ENCODE measurements around the gene UBN1.

Gene UBN1

DNA sequence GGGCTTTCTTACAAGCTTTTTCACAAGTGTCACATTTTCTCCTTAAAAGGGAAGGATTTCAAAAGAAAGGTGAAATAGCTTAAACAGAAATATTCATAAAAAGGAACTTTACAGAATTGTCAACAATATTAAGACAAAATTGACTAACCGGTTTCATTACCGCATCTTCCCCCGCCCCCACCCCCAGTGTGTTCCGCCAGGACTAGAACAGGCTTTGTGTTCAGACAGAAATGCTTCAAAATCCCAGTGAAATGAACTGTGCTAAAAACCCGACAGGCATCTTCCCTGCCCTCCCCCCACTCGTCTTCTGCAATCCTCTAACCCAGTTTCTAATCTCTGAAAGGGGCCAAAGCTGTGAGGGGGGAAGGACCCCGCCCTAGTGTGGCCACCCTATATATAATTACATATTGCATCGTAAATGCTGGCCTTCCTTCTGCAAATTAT lies 43.9 kb upstream of the UBN1 start:
- Histone ChIP-seq H3K27ac (ENCODE audit: extremely low read depth, low read depth, low read length) (no peak overlapping the region), H3K4me1 (ENCODE audit: control insufficient read depth, insufficient read depth, low read length) (peaks cover 3% of the 10 kb centered on the region; the same call in 1 of the 2 replicates), H3K36me3 (ENCODE audit: control insufficient read depth in 2 of 2, insufficient read depth in 1 of 2, low read length in 2 of 2) (peaks cover 17 to 54% of the 10 kb centered on the region in 2 experiments), H3K4me3 (ENCODE audit: low read depth, low read length) (no peak overlapping the region), H3K9me3 (ENCODE audit: control insufficient read depth, insufficient read depth, low read depth, low read length) (no peaks in the 10 kb centered on the region)
- ChIA-PET CTCF (interaction anchor here (0.8 kb wide), 1 partner anchor 37 kb away, joined by 3 read pairs; no protein-coding TSS in a partner anchor), POLR2A (interaction anchor here (0.6 to 3.2 kb wide), 9 partner anchors 8 to 145 kb away, joined by 3 to 19 read pairs (median 4); partner anchors contain the start of genes ANKS3, DNAAF8, NUDT16L1 and SEPTIN12)
- no peak for TF ChIP-seq ZNF292 (tag by site-specific recombination; IDR thresholded peaks at IDR 0.05; ENCODE audit: borderline replicate concordance, low read depth)
- TF ChIP-seq, protein P1, sequence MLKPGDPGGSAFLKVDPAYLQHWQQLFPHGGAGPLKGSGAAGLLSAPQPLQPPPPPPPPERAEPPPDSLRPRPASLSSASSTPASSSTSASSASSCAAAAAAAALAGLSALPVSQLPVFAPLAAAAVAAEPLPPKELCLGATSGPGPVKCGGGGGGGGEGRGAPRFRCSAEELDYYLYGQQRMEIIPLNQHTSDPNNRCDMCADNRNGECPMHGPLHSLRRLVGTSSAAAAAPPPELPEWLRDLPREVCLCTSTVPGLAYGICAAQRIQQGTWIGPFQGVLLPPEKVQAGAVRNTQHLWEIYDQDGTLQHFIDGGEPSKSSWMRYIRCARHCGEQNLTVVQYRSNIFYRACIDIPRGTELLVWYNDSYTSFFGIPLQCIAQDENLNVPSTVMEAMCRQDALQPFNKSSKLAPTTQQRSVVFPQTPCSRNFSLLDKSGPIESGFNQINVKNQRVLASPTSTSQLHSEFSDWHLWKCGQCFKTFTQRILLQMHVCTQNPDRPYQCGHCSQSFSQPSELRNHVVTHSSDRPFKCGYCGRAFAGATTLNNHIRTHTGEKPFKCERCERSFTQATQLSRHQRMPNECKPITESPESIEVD (tag by site-specific recombination; IDR thresholded peaks at IDR 0.05), result no peak
- TF ChIP-seq SP3 (tag by site-specific recombination; IDR thresholded peaks at IDR 0.05), result no peak
- TF ChIP-seq ZNF561 (tag by site-specific recombination; IDR thresholded peaks at IDR 0.05; ENCODE audit: borderline replicate concordance), result no peak
- no peak for TF ChIP-seq ZNF366 (tag by site-specific recombination; conservative IDR thresholded peaks at IDR 0.05)
- TF ChIP-seq ZNF521 (tag by site-specific recombination; IDR thresholded peaks at IDR 0.05), result no peak
- TF ChIP-seq, protein P2, sequence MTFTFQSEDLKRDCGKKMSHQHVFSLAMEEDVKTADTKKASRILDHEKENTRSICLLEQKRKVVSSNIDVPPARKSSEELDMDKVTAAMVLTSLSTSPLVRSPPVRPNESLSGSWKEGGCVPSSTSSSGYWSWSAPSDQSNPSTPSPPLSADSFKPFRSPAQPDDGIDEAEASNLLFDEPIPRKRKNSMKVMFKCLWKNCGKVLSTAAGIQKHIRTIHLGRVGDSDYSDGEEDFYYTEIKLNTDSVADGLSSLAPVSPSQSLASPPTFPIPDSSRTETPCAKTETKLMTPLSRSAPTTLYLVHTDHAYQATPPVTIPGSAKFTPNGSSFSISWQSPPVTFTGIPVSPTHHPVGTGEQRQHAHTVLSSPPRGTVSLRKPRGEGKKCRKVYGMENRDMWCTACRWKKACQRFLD (tag by site-specific recombination; IDR thresholded peaks at IDR 0.05), result no peak
- TF ChIP-seq ZNF530 (tag by site-specific recombination; IDR thresholded peaks at IDR 0.05; ENCODE audit: low read depth), result no peak
- TF ChIP-seq, protein P3, sequence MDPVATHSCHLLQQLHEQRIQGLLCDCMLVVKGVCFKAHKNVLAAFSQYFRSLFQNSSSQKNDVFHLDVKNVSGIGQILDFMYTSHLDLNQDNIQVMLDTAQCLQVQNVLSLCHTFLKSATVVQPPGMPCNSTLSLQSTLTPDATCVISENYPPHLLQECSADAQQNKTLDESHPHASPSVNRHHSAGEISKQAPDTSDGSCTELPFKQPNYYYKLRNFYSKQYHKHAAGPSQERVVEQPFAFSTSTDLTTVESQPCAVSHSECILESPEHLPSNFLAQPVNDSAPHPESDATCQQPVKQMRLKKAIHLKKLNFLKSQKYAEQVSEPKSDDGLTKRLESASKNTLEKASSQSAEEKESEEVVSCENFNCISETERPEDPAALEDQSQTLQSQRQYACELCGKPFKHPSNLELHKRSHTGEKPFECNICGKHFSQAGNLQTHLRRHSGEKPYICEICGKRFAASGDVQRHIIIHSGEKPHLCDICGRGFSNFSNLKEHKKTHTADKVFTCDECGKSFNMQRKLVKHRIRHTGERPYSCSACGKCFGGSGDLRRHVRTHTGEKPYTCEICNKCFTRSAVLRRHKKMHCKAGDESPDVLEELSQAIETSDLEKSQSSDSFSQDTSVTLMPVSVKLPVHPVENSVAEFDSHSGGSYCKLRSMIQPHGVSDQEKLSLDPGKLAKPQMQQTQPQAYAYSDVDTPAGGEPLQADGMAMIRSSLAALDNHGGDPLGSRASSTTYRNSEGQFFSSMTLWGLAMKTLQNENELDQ (tag by site-specific recombination; IDR thresholded peaks at IDR 0.05; ENCODE audit: low read depth), result no peak
- no peak for TF ChIP-seq ZNF501 (tag by site-specific recombination; IDR thresholded peaks at IDR 0.05)
- TF ChIP-seq ZNF623 (tag by site-specific recombination; IDR thresholded peaks at IDR 0.05), result no peak
- no peak for TF ChIP-seq ZNF707 (tag by site-specific recombination; IDR thresholded peaks at IDR 0.05)
- TF ChIP-seq ZBTB1 (tag by site-specific recombination; IDR thresholded peaks at IDR 0.05), result no peak
- 0 out of 2 replicates have a peak, but pooled peaks have one; percentile 19 for TF ChIP-seq KLF10 (tag by site-specific recombination; IDR thresholded peaks at IDR 0.05)
- TF ChIP-seq ZNF10 (tag by site-specific recombination; IDR thresholded peaks at IDR 0.05), result no peak
- TF ChIP-seq KLF9 (tag by site-specific recombination; IDR thresholded peaks at IDR 0.05; ENCODE audit: low read depth), result no peak
- no peak for TF ChIP-seq ZBTB7A (tag by site-specific recombination; IDR thresholded peaks at IDR 0.05; ENCODE audit: low read depth)
- no peak for TF ChIP-seq TCF7L2 (IDR thresholded peaks at IDR 0.05; ENCODE audit: borderline replicate concordance, low read depth, low read length)
- no peak for TF ChIP-seq ZNF112 (tag by site-specific recombination; IDR thresholded peaks at IDR 0.05)
- TF ChIP-seq ZNF777 (tag by site-specific recombination; IDR thresholded peaks at IDR 0.05; ENCODE audit: borderline replicate concordance), result no peak
- TF ChIP-seq ZNF202 (tag by site-specific recombination; IDR thresholded peaks at IDR 0.05; ENCODE audit: borderline replicate concordance), result no peak
- TF ChIP-seq, protein P4, sequence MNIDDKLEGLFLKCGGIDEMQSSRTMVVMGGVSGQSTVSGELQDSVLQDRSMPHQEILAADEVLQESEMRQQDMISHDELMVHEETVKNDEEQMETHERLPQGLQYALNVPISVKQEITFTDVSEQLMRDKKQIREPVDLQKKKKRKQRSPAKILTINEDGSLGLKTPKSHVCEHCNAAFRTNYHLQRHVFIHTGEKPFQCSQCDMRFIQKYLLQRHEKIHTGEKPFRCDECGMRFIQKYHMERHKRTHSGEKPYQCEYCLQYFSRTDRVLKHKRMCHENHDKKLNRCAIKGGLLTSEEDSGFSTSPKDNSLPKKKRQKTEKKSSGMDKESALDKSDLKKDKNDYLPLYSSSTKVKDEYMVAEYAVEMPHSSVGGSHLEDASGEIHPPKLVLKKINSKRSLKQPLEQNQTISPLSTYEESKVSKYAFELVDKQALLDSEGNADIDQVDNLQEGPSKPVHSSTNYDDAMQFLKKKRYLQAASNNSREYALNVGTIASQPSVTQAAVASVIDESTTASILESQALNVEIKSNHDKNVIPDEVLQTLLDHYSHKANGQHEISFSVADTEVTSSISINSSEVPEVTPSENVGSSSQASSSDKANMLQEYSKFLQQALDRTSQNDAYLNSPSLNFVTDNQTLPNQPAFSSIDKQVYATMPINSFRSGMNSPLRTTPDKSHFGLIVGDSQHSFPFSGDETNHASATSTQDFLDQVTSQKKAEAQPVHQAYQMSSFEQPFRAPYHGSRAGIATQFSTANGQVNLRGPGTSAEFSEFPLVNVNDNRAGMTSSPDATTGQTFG (tag by site-specific recombination; IDR thresholded peaks at IDR 0.05; ENCODE audit: borderline replicate concordance), result no peak
- TF ChIP-seq ZNF2 (tag by site-specific recombination; IDR thresholded peaks at IDR 0.05), result 0 out of 2 replicates have a peak, but pooled peaks have one; percentile 16
- TF ChIP-seq ZNF791 (tag by site-specific recombination; IDR thresholded peaks at IDR 0.05), result no peak
- no peak for TF ChIP-seq ZNF114 (tag by site-specific recombination; IDR thresholded peaks at IDR 0.05)
- TF ChIP-seq ZNF610 (tag by site-specific recombination; IDR thresholded peaks at IDR 0.05; ENCODE audit: borderline replicate concordance), result no peak
- no peak for TF ChIP-seq ZNF426 (tag by site-specific recombination; IDR thresholded peaks at IDR 0.05)
- no peak for TF ChIP-seq HOXD13 (CRISPR knock-in tag; IDR thresholded peaks at IDR 0.05; ENCODE audit: borderline replicate concordance)
- no peak for TF ChIP-seq ZNF792 (tag by site-specific recombination; IDR thresholded peaks at IDR 0.05)
- TF ChIP-seq KLF1 (tag by site-specific recombination; IDR thresholded peaks at IDR 0.05), result 0 out of 2 replicates have a peak, but pooled peaks have one; percentile 9
- TF ChIP-seq HOXC10 (CRISPR knock-in tag; IDR thresholded peaks at IDR 0.05), result no peak
- no peak for TF ChIP-seq ZNF830 (tag by site-specific recombination; IDR thresholded peaks at IDR 0.05; ENCODE audit: low read depth)
- TF ChIP-seq ZNF335 (tag by site-specific recombination; conservative IDR thresholded peaks at IDR 0.05), result peak; percentile 68

All from HEK293 (cell line).